HEK293 (cell line): ENCODE data around the gene TMEM208.

Source experiments
- HOXD13 ChIP-seq: sonication (generic); formaldehyde crosslinking; IDR thresholded peaks from 2 replicates; pipeline ENCODE4 v1.8.0; 2022; ENCODE audit warnings: missing genetic modification reagents, borderline replicate concordance
- MEIS1 ChIP-seq: sonication (generic); formaldehyde crosslinking; IDR thresholded peaks from 2 replicates; pipeline ENCODE4 v1.8.1; 2022; ENCODE audit warnings: missing genetic modification reagents, mild to moderate bottlenecking, borderline replicate concordance
- OSR2 ChIP-seq: fragments of 450-650 bp; formaldehyde crosslinking; IDR thresholded peaks from 2 replicates; pipeline ENCODE4 v1.5.1; 2016; ENCODE audit warnings: missing biosample characterization, missing genetic modification characterization
- TRIM28 ChIP-seq: IDR thresholded peaks from 2 replicates; pipeline ENCODE4 v1.6.1; 2011; ENCODE audit warnings: low read length, control low read depth, borderline replicate concordance
- ZBTB11 ChIP-seq: fragments of 450-650 bp; formaldehyde crosslinking; conservative IDR thresholded peaks from 2 replicates; pipeline ENCODE4 v1.5.1; 2016; ENCODE audit warnings: low read depth, missing biosample characterization, missing genetic modification characterization
- ZBTB8A ChIP-seq: fragments of 450-650 bp; formaldehyde crosslinking; IDR thresholded peaks from 2 replicates; pipeline ENCODE4 v1.5.1; 2016; ENCODE audit warnings: missing biosample characterization, missing genetic modification characterization
- ZFP69B ChIP-seq: fragments of 450-650 bp; formaldehyde crosslinking; IDR thresholded peaks from 2 replicates; pipeline ENCODE4 v1.5.1; 2016; ENCODE audit warnings: missing biosample characterization, missing genetic modification characterization
- ZNF121 ChIP-seq: fragments of 450-650 bp; formaldehyde crosslinking; IDR thresholded peaks from 2 replicates; pipeline ENCODE4 v1.5.1; 2016; ENCODE audit warnings: missing biosample characterization, missing genetic modification characterization
- ZNF2 ChIP-seq: fragments of 450-650 bp; formaldehyde crosslinking; IDR thresholded peaks from 2 replicates; pipeline ENCODE4 v1.5.1; 2016; ENCODE audit warnings: missing biosample characterization, missing genetic modification characterization
- ZNF211 ChIP-seq: fragments of 450-650 bp; formaldehyde crosslinking; IDR thresholded peaks from 2 replicates; pipeline ENCODE4 v1.5.1; 2016; ENCODE audit warnings: low read depth, missing biosample characterization, missing genetic modification characterization
- ZNF214 ChIP-seq: fragments of 450-650 bp; formaldehyde crosslinking; IDR thresholded peaks from 2 replicates; pipeline ENCODE4 v1.5.1; 2017; ENCODE audit warnings: missing biosample characterization, mild to moderate bottlenecking, missing genetic modification characterization, borderline replicate concordance
- ZNF221 ChIP-seq: fragments of 450-650 bp; formaldehyde crosslinking; IDR thresholded peaks from 2 replicates; pipeline ENCODE4 v1.5.1; 2017; ENCODE audit warnings: missing biosample characterization, missing genetic modification characterization, borderline replicate concordance
- ZNF501 ChIP-seq: fragments of 450-650 bp; formaldehyde crosslinking; IDR thresholded peaks from 2 replicates; pipeline ENCODE4 v1.5.1; 2016; ENCODE audit warnings: missing biosample characterization, missing genetic modification characterization
- ZNF549 ChIP-seq: fragments of 450-650 bp; IDR thresholded peaks from 2 replicates; pipeline ENCODE4 v1.5.1; 2018; ENCODE audit warnings: missing biosample characterization, missing genetic modification characterization, mild to moderate bottlenecking, inconsistent platforms, moderate library complexity
- ZNF654 ChIP-seq: fragments of 450-650 bp; formaldehyde crosslinking; IDR thresholded peaks from 2 replicates; pipeline ENCODE4 v1.5.1; 2016; ENCODE audit warnings: low read depth, missing biosample characterization, missing genetic modification characterization
- ZNF701 ChIP-seq: fragments of 450-650 bp; formaldehyde crosslinking; IDR thresholded peaks from 2 replicates; pipeline ENCODE4 v1.5.1; 2016; ENCODE audit warnings: missing biosample characterization, missing genetic modification characterization
- ZNF785 ChIP-seq: fragments of 450-650 bp; formaldehyde crosslinking; IDR thresholded peaks from 2 replicates; pipeline ENCODE4 v1.5.1; 2016; ENCODE audit warnings: missing biosample characterization, missing genetic modification characterization
- ZNF837 ChIP-seq: fragments of 450-650 bp; formaldehyde crosslinking; IDR thresholded peaks from 2 replicates; pipeline ENCODE4 v1.5.1; 2016; ENCODE audit warnings: missing biosample characterization, missing genetic modification characterization
- ZSCAN18 ChIP-seq: fragments of 450-650 bp; formaldehyde crosslinking; IDR thresholded peaks from 2 replicates; pipeline ENCODE4 v1.5.1; 2016; ENCODE audit warnings: missing biosample characterization, missing genetic modification characterization
- TF ChIP-seq, protein P1 (sequence below): fragments of 450-650 bp; formaldehyde crosslinking; conservative IDR thresholded peaks from 2 replicates; pipeline ENCODE4 v1.5.1; 2016; ENCODE audit warnings: low read depth, missing biosample characterization, missing genetic modification characterization
- TF ChIP-seq, protein P2 (sequence below): fragments of 450-650 bp; formaldehyde crosslinking; optimal IDR thresholded peaks from 2 replicates; pipeline ENCODE3; 2016; ENCODE audit warnings: missing biosample characterization, mild to moderate bottlenecking, missing genetic modification characterization
- TF ChIP-seq, protein P3 (sequence below): fragments of 450-650 bp; formaldehyde crosslinking; IDR thresholded peaks from 2 replicates; pipeline ENCODE4 v1.5.1; 2017; ENCODE audit warnings: missing biosample characterization, missing genetic modification characterization

The TMEM208 gene

GRCh38 chr16:67247192-67248072 lies 20.5 kb downstream of the TMEM208 start, which contains the start of gene FHOD1 (continued):
- TF ChIP-seq, protein P1, sequence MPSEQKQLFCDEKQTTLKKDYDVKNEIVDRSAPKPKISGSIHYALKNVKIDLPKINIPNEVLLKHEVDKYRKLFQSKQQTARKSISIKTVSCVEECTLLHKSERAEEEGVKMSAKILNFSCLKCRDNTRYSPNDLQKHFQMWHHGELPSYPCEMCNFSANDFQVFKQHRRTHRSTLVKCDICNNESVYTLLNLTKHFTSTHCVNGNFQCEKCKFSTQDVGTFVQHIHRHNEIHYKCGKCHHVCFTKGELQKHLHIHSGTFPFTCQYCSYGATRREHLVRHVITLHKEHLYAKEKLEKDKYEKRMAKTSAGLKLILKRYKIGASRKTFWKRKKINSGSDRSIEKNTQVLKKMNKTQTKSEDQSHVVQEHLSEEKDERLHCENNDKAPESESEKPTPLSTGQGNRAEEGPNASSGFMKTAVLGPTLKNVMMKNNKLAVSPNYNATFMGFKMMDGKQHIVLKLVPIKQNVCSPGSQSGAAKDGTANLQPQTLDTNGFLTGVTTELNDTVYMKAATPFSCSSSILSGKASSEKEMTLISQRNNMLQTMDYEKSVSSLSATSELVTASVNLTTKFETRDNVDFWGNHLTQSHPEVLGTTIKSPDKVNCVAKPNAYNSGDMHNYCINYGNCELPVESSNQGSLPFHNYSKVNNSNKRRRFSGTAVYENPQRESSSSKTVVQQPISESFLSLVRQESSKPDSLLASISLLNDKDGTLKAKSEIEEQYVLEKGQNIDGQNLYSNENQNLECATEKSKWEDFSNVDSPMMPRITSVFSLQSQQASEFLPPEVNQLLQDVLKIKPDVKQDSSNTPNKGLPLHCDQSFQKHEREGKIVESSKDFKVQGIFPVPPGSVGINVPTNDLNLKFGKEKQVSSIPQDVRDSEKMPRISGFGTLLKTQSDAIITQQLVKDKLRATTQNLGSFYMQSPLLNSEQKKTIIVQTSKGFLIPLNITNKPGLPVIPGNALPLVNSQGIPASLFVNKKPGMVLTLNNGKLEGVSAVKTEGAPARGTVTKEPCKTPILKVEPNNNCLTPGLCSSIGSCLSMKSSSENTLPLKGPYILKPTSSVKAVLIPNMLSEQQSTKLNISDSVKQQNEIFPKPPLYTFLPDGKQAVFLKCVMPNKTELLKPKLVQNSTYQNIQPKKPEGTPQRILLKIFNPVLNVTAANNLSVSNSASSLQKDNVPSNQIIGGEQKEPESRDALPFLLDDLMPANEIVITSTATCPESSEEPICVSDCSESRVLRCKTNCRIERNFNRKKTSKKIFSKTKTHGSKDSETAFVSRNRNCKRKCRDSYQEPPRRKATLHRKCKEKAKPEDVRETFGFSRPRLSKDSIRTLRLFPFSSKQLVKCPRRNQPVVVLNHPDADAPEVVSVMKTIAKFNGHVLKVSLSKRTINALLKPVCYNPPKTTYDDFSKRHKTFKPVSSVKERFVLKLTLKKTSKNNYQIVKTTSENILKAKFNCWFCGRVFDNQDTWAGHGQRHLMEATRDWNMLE (tag by site-specific recombination), result no peak
- TF ChIP-seq ZNF221 (tag by site-specific recombination) (no peak), ZNF211 (no peak), ZNF654 (tag by site-specific recombination) (no peak), ZSCAN18 (tag by site-specific recombination) (no peak), TRIM28 (no peak), ZNF121 (tag by site-specific recombination) (no peak), ZNF501 (no peak), MEIS1 (CRISPR knock-in tag) (no peak), ZNF837 (no peak), OSR2 (tag by site-specific recombination) (no peak), ZNF701 (tag by site-specific recombination) (no peak), ZFP69B (no peak), ZNF214 (tag by site-specific recombination) (no peak), HOXD13 (CRISPR knock-in tag) (no peak), ZNF785 (tag by site-specific recombination) (no peak), ZBTB11 (peak; percentile 62; the same call in 1 of the 2 replicates), ZNF2 (peak; percentile 61), ZBTB8A (tag by site-specific recombination) (peak; percentile 44; the same call in 1 of the 2 replicates), ZNF549 (tag by site-specific recombination) (no peak)
- TF ChIP-seq, protein P2, sequence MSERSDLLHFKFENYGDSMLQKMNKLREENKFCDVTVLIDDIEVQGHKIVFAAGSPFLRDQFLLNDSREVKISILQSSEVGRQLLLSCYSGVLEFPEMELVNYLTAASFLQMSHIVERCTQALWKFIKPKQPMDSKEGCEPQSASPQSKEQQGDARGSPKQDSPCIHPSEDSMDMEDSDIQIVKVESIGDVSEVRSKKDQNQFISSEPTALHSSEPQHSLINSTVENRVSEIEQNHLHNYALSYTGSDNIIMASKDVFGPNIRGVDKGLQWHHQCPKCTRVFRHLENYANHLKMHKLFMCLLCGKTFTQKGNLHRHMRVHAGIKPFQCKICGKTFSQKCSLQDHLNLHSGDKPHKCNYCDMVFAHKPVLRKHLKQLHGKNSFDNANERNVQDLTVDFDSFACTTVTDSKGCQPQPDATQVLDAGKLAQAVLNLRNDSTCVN (tag by site-specific recombination), result peak; percentile 92
- TF ChIP-seq, protein P3, sequence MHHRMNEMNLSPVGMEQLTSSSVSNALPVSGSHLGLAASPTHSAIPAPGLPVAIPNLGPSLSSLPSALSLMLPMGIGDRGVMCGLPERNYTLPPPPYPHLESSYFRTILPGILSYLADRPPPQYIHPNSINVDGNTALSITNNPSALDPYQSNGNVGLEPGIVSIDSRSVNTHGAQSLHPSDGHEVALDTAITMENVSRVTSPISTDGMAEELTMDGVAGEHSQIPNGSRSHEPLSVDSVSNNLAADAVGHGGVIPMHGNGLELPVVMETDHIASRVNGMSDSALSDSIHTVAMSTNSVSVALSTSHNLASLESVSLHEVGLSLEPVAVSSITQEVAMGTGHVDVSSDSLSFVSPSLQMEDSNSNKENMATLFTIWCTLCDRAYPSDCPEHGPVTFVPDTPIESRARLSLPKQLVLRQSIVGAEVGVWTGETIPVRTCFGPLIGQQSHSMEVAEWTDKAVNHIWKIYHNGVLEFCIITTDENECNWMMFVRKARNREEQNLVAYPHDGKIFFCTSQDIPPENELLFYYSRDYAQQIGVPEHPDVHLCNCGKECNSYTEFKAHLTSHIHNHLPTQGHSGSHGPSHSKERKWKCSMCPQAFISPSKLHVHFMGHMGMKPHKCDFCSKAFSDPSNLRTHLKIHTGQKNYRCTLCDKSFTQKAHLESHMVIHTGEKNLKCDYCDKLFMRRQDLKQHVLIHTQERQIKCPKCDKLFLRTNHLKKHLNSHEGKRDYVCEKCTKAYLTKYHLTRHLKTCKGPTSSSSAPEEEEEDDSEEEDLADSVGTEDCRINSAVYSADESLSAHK (tag by site-specific recombination), result no peak
